ENCODE results near the gene MFSD11. TPM values are rescaled to one million over a fixed set of nuclear protein-coding genes. Genes with fewer than 3 reads are reported as not detected.
"Not testable (repeated sequence)": the region's sequence is repeated elsewhere in the genome, so short reads cannot be mapped to it uniquely, and the experiment has no call there.

Gene MFSD11
- total RNA-seq, 2 experiments from 2014 or later: 15.0 to 15.8 TPM

DNA sequence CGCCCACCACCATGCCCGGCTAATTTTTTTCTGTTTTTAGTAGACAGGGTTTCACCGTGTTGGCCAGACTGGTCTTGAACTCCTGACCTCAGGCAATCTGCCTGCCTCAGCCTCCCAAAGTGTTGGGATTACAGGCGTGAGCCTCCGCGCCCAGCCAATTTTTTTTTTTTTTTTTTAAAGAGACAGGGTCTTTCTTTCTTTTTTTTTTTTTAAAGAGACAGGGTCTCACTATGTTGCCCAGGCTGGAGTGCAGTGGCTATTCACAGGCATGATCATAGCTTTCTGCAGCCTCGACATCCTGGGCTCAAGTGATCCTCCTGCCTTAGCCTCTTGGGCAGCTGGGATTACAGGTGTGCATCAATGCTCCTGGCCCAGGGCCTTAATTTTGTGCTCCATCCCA, 25.6 kb upstream of the MFSD11 start:
- not testable (repeated sequence) for H3K36me3 Mint-ChIP-seq (ENCODE audit: low read depth); H3K27me3 Mint-ChIP-seq (ENCODE audit: low read depth); H3K9me3 Mint-ChIP-seq; H3K27ac Mint-ChIP-seq; DNase-seq; H3K4me3 Mint-ChIP-seq
- peaks cover 31% of the 10 kb centered on the region for H3K4me1 Mint-ChIP-seq (ENCODE audit: low read depth)
- intact Hi-C loops (cut with micrococcal nuclease): loop anchor here (5.0 kb wide), 1 partner anchor 125 kb away; no protein-coding TSS in a partner anchor
- CTCF ChIA-PET: interaction anchor here (0.7 to 2.9 kb wide), 4 partner anchors 10 to 232 kb away, joined by 3 to 25 read pairs (median 4); no protein-coding TSS in a partner anchor

DNA sequence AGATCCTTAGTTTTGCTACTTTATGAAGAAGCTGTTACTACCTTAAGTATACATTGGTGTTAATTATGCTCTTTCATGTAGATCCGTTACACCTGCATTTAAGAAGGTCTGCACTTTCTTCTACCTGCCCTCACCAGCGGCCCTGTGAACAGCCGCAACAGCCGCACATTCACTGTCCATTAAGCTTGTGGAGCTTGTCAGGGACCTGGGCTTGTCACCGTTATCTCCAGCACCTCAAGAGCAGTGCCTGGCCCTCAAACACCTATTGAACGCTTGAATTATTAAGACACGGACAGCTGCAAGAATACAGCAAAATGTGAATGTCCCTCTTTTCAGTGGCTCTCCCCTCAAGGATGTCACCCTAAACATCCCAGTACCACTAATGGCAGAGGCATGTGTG, 24.2 kb upstream of the MFSD11 start:
- intact Hi-C loops (cut with micrococcal nuclease): loop anchor here (1.0 to 5.0 kb wide), 2 partner anchors 124 to 343 kb away; no protein-coding TSS in a partner anchor
- no peak overlapping the region for H3K4me3 Mint-ChIP-seq
- H3K4me1 Mint-ChIP-seq (ENCODE audit: low read depth): peaks cover 31% of the 10 kb centered on the region

DNA sequence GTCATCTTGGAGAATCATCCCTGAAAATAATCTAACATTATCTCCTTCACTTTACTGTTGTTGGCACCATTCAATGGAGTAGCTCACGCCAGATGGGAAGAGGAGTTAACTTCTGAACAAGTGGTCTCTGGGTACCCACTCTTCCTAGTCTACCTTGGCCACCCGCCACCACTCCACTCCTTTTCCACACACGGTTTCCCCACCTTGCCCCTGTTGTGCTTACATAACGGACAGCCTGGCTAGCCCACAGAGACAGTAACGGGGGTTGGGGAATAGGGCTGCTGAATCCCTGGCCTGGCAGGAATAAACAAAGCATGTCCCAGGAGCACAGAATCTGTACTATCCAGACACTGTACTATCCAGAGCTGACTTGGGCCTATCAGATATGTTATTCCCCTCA, 23.6 kb upstream of the MFSD11 start:
- CTCF ChIA-PET: interaction anchor here (0.7 to 2.9 kb wide), 20 partner anchors 10 to 649 kb away, joined by 3 to 25 read pairs (median 4); partner anchors contain the start of genes JMJD6, METTL23 and ST6GALNAC1
- Mint-ChIP-seq H3K27me3 (ENCODE audit: low read depth) (no peaks in the 10 kb centered on the region), H3K36me3 (ENCODE audit: low read depth) (peaks cover 19% of the 10 kb centered on the region), H3K4me1 (ENCODE audit: low read depth) (peaks cover 31% of the 10 kb centered on the region), H3K9me3 (no peaks in the 10 kb centered on the region), H3K4me3 (no peak overlapping the region), H3K27ac (no peak overlapping the region)
- intact Hi-C loops (cut with micrococcal nuclease): loop anchor here (5.0 kb wide), 1 partner anchor 123 kb away; no protein-coding TSS in a partner anchor
- DNase-seq: no peak

More for the DNA sequence above, 24.2 kb upstream of the MFSD11 start:
- Mint-ChIP-seq H3K9me3 (no peaks in the 10 kb centered on the region), H3K27me3 (ENCODE audit: low read depth) (no peaks in the 10 kb centered on the region), H3K27ac (no peak overlapping the region), H3K36me3 (ENCODE audit: low read depth) (peaks cover 13% of the 10 kb centered on the region)
- CTCF ChIA-PET: interaction anchor here (0.7 to 2.9 kb wide), 16 partner anchors 10 to 193 kb away, joined by 3 to 25 read pairs (median 4); partner anchors contain the start of gene ST6GALNAC1
- no peak for DNase-seq

DNA sequence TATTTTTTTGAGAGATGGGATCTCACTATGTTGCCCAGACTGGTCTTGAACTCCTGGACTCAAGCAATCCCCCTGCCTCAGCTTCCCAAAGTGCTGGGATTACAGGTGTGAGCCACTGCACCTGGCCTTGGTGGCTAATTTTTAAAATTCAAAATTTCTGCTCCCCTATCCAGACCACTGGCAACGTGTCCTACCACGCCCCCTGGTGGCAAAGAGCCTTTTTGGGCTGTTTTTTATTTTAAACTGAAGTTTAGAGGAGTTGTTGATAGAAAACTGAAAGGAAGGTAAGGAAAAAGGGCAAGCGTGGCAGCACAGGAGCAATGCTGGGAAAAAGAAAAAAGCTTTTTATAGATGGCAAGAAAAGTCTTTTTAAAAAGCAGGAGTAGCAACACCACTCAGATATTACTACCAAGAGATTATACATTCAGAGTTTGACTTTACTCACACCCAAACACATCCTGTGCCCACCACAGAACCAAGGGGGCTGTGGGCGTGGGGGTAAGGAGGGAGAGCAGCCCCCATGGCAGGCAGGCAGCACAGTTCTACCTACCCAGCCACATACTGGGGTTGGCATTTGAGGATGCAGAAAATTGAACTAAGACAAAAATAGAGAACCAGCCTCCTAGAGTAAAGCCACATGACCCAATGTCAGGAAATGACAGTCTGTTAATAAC, 23.0 kb upstream of the MFSD11 start:
- Mint-ChIP-seq H3K27ac (peak overlapping the region; percentile 82), H3K4me1 (ENCODE audit: low read depth) (peaks cover 32% of the 10 kb centered on the region), H3K4me3 (no peak overlapping the region), H3K36me3 (ENCODE audit: low read depth) (peaks cover 20% of the 10 kb centered on the region), H3K9me3 (no peaks in the 10 kb centered on the region), H3K27me3 (ENCODE audit: low read depth) (no peaks in the 10 kb centered on the region)
- peak; percentile 90 for DNase-seq
- intact Hi-C loops (cut with micrococcal nuclease): loop anchor here (1.0 to 5.0 kb wide), 2 partner anchors 122 to 192 kb away; no protein-coding TSS in a partner anchor
- CTCF ChIA-PET: interaction anchor here (0.6 to 2.9 kb wide), 16 partner anchors 9 to 649 kb away, joined by 3 to 25 read pairs (median 4); partner anchors contain the start of genes JMJD6 and METTL23

DNA sequence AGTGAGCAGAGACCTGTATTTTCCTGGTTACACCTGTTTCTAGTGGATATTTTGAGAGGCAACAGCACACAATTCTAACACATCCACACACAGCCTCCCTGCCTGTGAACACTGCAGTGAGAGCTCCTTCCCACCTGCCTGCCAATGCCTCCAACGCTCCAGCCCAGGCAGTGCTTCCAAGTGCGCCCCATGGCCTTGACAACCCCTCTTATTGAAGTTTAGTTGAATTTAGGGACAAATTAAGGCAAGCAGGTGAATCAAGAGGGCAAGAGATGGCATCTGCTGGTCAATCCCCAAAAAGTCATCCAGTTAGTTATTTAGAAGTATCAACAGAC, 22.5 kb upstream of the MFSD11 start:
- no peaks in the 10 kb centered on the region for H3K9me3 Mint-ChIP-seq
- no peak overlapping the region for H3K4me3 Mint-ChIP-seq
- no peak for DNase-seq
- peak overlapping the region; percentile 82 for H3K27ac Mint-ChIP-seq
- H3K4me1 Mint-ChIP-seq (ENCODE audit: low read depth): peaks cover 33% of the 10 kb centered on the region
- peaks cover 22% of the 10 kb centered on the region for H3K36me3 Mint-ChIP-seq (ENCODE audit: low read depth)
- no peaks in the 10 kb centered on the region for H3K27me3 Mint-ChIP-seq (ENCODE audit: low read depth)
- CTCF ChIA-PET: interaction anchor here (0.6 to 2.8 kb wide), 10 partner anchors 11 to 279 kb away, joined by 3 to 10 read pairs (median 4); no protein-coding TSS in a partner anchor
- intact Hi-C loops (cut with micrococcal nuclease): loop anchor here (1.0 kb wide), 1 partner anchor 192 kb away; no protein-coding TSS in a partner anchor

DNA sequence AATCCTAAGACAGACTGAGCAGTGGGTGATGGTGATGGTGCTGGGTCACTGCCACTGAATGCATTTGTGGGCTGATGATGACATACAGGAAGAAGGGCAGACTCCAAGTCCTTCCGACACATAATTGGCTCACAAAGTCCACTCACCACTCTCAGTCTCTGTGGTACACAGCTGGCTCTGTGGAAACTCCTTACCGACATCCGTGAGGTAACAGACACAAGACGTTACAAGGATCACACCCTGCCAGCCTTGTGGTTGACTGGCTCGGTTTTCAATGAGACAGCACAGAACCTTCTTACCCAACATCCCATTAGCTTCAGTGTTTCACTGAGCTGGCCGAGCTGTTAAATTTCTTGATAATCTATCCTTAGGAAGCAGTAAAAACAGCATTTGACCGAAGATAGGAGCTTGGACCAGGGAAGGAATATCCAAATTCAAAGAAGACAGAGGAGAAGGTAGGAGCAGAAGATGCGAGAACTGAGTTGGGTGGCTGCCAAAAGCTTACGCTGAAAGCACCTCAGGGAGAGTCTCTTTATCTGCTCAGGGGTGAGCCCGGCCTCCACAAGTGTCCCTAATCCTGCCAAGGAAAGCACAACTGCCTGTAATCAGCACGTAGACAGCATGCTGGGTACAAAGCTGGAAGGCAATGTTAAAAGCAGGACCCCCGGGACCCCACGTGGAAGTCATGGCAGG, 21.6 kb upstream of the MFSD11 start:
- peak; percentile 56 for DNase-seq
- peak overlapping the region; percentile 82 for H3K27ac Mint-ChIP-seq
- H3K4me1 Mint-ChIP-seq (ENCODE audit: low read depth): peaks cover 31% of the 10 kb centered on the region
- CTCF ChIA-PET: interaction anchor here (0.8 to 2.2 kb wide), 5 partner anchors 13 to 92 kb away, joined by 3 to 6 read pairs (median 3); no protein-coding TSS in a partner anchor
- no peaks in the 10 kb centered on the region for H3K9me3 Mint-ChIP-seq
- H3K27me3 Mint-ChIP-seq (ENCODE audit: low read depth): no peaks in the 10 kb centered on the region
- peaks cover 28% of the 10 kb centered on the region for H3K36me3 Mint-ChIP-seq (ENCODE audit: low read depth)
- no peak overlapping the region for H3K4me3 Mint-ChIP-seq
- intact Hi-C loops (cut with micrococcal nuclease): no loop called here

DNA sequence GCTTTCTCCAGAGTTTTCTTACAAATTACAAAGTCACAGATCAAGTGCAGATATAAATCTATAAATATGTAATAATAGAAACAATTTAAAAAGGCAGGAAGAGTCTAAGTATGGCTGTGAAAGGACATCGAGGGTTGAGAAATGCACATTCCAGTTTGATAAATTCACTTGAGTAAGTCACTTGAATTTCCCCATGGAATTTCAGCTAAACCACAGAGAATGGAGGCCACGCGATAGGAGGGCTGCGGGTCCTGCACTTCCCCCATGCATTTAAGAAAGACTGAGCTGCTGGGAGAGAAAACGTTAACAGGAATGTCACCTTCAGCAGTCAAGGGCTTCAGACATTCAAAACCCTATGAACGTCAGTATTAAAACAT, 21.1 kb upstream of the MFSD11 start:
- Mint-ChIP-seq H3K27me3 (ENCODE audit: low read depth) (no peaks in the 10 kb centered on the region), H3K27ac (peak overlapping the region; percentile 82), H3K36me3 (ENCODE audit: low read depth) (peaks cover 33% of the 10 kb centered on the region), H3K9me3 (no peaks in the 10 kb centered on the region), H3K4me3 (no peak overlapping the region), H3K4me1 (ENCODE audit: low read depth) (peaks cover 35% of the 10 kb centered on the region)
- no peak for DNase-seq
- intact Hi-C loops (cut with micrococcal nuclease): no loop called here
- CTCF ChIA-PET: interaction anchor here (0.8 to 2.2 kb wide), 4 partner anchors 15 to 93 kb away, joined by 3 to 6 read pairs (median 3); no protein-coding TSS in a partner anchor

DNA sequence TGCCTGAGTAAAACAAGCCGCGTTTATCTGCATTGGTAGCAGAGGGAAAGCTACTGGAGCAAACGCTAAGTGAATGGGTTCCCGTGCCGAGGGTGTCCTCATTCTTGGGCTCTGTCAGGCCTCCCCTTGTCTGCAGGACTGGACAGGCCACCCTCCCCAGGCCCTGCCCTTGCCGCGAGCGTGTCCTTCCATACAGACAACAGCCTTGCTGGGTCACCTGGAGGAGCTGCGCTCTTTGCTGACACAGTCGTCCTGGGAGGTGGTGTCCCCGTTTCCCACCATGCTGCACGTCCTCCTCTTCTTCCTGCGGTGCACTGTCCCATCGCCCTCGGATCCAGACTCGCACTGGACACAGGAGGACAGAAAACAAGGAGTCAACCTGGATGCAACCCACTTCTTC, 19.4 kb upstream of the MFSD11 start:
- intact Hi-C loops (cut with micrococcal nuclease): no loop called here
- Mint-ChIP-seq H3K9me3 (no peaks in the 10 kb centered on the region), H3K4me3 (no peak overlapping the region), H3K4me1 (ENCODE audit: low read depth) (peaks cover 42% of the 10 kb centered on the region), H3K36me3 (ENCODE audit: low read depth) (peaks cover 45% of the 10 kb centered on the region), H3K27me3 (ENCODE audit: low read depth) (no peaks in the 10 kb centered on the region), H3K27ac (no peak overlapping the region)
- CTCF ChIA-PET: interaction anchor here (1.0 kb wide), 1 partner anchor 64 kb away, joined by 3 read pairs; no protein-coding TSS in a partner anchor
- no peak for DNase-seq

DNA sequence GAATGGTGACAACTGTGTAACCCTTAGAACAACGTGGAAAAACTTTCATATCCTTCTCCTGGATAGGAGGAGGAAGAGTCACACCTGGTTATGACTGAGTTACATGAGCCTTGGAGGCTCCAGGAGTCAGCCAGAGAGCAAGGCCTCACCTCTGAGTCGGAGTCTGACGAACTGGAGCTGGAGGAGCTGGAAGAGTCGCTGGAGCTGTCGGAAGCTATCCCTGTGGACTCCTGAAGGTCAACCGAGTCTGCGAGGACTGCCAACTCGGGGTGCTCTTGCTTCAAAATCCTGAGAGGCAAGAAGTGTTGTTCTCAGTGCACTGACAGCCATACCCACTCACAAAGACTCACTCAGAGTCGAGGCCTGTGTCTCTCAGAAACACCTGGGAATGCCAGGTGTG, 17.7 kb upstream of the MFSD11 start:
- Mint-ChIP-seq H3K27me3 (ENCODE audit: low read depth) (no peaks in the 10 kb centered on the region), H3K36me3 (ENCODE audit: low read depth) (peaks cover 60% of the 10 kb centered on the region), H3K4me3 (no peak overlapping the region), H3K4me1 (ENCODE audit: low read depth) (peaks cover 44% of the 10 kb centered on the region), H3K9me3 (no peaks in the 10 kb centered on the region), H3K27ac (no peak overlapping the region)
- DNase-seq: no peak
- CTCF ChIA-PET: no interaction called here
- intact Hi-C loops (cut with micrococcal nuclease): no loop called here

DNA sequence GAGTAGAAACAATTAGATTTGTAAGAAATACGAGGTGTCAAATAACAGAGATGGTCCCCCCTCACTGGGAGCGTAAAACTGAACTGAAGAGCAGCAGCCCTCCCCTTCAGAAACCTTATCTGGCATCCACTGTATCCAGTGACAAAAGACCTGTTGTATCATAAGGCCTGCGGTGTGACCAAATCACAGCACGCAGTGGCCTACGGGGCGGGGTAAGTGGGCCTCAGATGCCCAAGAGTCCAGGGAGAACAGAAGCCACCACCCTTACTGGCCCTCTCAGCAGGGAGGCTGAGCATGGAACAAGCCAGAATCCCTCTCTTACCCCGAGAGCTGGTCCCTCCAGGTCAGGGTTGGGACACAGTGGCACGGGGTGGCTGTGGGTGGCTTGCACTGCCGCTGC, 17.0 kb upstream of the MFSD11 start:
- Mint-ChIP-seq H3K36me3 (ENCODE audit: low read depth) (peaks cover 63% of the 10 kb centered on the region), H3K27me3 (ENCODE audit: low read depth) (no peaks in the 10 kb centered on the region), H3K4me3 (no peak overlapping the region), H3K27ac (no peak overlapping the region), H3K9me3 (no peaks in the 10 kb centered on the region), H3K4me1 (ENCODE audit: low read depth) (peaks cover 42% of the 10 kb centered on the region)
- DNase-seq: no peak
- intact Hi-C loops (cut with micrococcal nuclease): no loop called here
- CTCF ChIA-PET: no interaction called here

DNA sequence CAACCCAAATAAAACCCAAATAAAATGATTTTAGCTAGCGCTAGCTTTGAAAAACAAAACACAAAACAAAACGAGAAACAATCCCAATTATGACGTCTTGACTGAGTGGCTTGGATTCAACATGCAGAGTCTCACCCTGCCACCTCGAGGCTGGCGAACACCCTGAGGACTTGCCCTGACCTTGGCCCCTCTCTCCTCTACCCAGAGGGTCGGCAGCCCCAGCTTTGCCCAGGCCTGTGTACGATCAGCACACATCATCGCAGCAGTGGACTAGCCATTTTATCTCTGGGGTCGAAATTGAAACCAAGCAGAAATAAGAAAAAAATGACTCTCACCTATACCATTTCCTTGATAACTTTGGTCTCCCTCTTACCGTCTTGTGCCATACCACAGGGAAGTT, 16.5 kb upstream of the MFSD11 start:
- no peak for DNase-seq
- Mint-ChIP-seq H3K27me3 (ENCODE audit: low read depth) (no peaks in the 10 kb centered on the region), H3K4me1 (ENCODE audit: low read depth) (peaks cover 36% of the 10 kb centered on the region), H3K27ac (no peak overlapping the region), H3K36me3 (ENCODE audit: low read depth) (peaks cover 58% of the 10 kb centered on the region), H3K9me3 (no peaks in the 10 kb centered on the region), H3K4me3 (no peak overlapping the region)
- intact Hi-C loops (cut with micrococcal nuclease): no loop called here
- CTCF ChIA-PET: no interaction called here

DNA sequence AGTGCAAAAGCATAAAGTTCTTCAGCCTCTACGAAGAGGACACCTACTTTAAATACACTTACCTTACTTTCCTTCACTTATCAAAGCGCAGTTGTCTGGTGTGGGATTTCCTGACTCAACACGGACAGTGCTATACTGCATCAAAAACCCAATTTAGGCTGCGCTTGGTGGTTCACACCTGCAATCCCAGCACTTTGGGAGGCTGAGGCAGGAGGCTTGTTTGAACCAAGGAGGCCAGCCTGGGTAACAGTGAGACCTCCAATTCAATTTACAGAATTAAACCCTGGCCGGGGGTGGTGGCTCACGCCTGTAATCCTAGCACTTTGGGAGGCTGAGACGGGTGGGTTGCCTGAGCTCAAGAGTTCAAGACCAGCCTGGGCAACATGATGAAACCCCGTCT, 15.6 kb upstream of the MFSD11 start:
- DNase-seq: no peak
- no peaks in the 10 kb centered on the region for H3K9me3 Mint-ChIP-seq
- H3K27ac Mint-ChIP-seq: no peak overlapping the region
- H3K36me3 Mint-ChIP-seq (ENCODE audit: low read depth): peaks cover 59% of the 10 kb centered on the region
- CTCF ChIA-PET: interaction anchor here (0.6 to 1.1 kb wide), 2 partner anchors 70 to 163 kb away, joined by 3 read pairs; no protein-coding TSS in a partner anchor
- H3K27me3 Mint-ChIP-seq (ENCODE audit: low read depth): no peaks in the 10 kb centered on the region
- H3K4me3 Mint-ChIP-seq: no peak overlapping the region
- peaks cover 36% of the 10 kb centered on the region for H3K4me1 Mint-ChIP-seq (ENCODE audit: low read depth)
- intact Hi-C loops (cut with micrococcal nuclease): no loop called here
